MCF 10A (cell line): Measurements from ENCODE around the gene MASP1. TPM values are rescaled to one million over a fixed set of nuclear protein-coding genes. Genes with fewer than 3 reads are reported as not detected.

Source experiments
- Bru-seq: library from RNA; stranded (reverse); fragments of 400-500 nt; gene quantifications from one replicate; lab custom pipeline; 2021; lab: Mats Ljungman, UMichigan
- BruChase-seq, 2 experiments: library from RNA; stranded (reverse); fragments of 400-500 nt; gene quantifications; one replicate each; lab custom pipeline; 2021; lab: Mats Ljungman, UMichigan
- BruUV-seq: library from RNA; stranded (reverse); fragments of 400-500 nt; replicated peaks from 2 replicates; lab custom pipeline; 2021; lab: Mats Ljungman, UMichigan
- CTCF ChIA-PET: fragments of 300-600 bp; sonication (Branson Sonifier 250); formaldehyde crosslinking; extraction: SDS; loops from one replicate; lab custom pipeline; 2021; ENCODE audit warnings: antibody characterized with exemption, inconsistent platforms; lab: Yijun Ruan, JAX
- POLR2A ChIA-PET: fragments of 300-600, 350-650 bp; sonication (Branson Sonifier 250); formaldehyde crosslinking; extraction: SDS; loops from one replicate; lab custom pipeline; 2020; ENCODE audit warnings: antibody characterized with exemption, inconsistent platforms; lab: Yijun Ruan, JAX
- DNase-seq: peaks from one replicate; pipeline ENCODE4 v3.0.0-alpha.2; 2018; ENCODE audit not compliant: unreplicated experiment
- H3K27ac Mint-ChIP-seq: one replicate; pipeline ENCODE4 v1.8.0; 2022; ENCODE audit warnings: mild to moderate bottlenecking, low read depth, mixed read lengths; ENCODE audit not compliant: unreplicated experiment
- H3K27me3 Mint-ChIP-seq: one replicate; pipeline ENCODE4 v1.8.0; 2022; ENCODE audit warnings: mixed read lengths; ENCODE audit not compliant: insufficient read depth, unreplicated experiment
- H3K36me3 Mint-ChIP-seq: one replicate; pipeline ENCODE4 v1.8.0; 2022; ENCODE audit warnings: mild to moderate bottlenecking, moderate library complexity, mixed read lengths; ENCODE audit not compliant: insufficient read depth, unreplicated experiment
- H3K4me1 Mint-ChIP-seq: one replicate; pipeline ENCODE4 v1.8.0; 2022; ENCODE audit warnings: mixed read lengths; ENCODE audit not compliant: insufficient read depth, unreplicated experiment
- H3K4me3 Mint-ChIP-seq: one replicate; pipeline ENCODE4 v1.8.0; 2022; ENCODE audit warnings: mild to moderate bottlenecking, moderate library complexity, mixed read lengths; ENCODE audit not compliant: unreplicated experiment
- H3K9me3 Mint-ChIP-seq: one replicate; pipeline ENCODE4 v1.8.0; 2022; ENCODE audit warnings: mixed read lengths; ENCODE audit not compliant: unreplicated experiment
- CTCF ChIP-seq: fragments of 200-600 bp; IDR thresholded peaks from one replicate; pipeline ENCODE4 v1.8.0; 2022; ENCODE audit warnings: antibody characterized with exemption, mild to moderate bottlenecking; ENCODE audit not compliant: unreplicated experiment
- intact Hi-C: fragments of 100-400 bp; cut with micrococcal nuclease; formaldehyde crosslinking; loops from 2 replicates; pipeline ENCODE4 v1.14.1; 2022
- long read RNA-seq: library from polyadenylated mRNA; stranded (forward); transcript quantifications from one replicate; pipeline ENCODE4 v2.0.0, GENCODE V29; 2022
- total RNA-seq: library from RNA; stranded (reverse); gene quantifications from 2 replicates; pipeline ENCODE4 v1.2.3, GENCODE V29; 2022

MASP1 gene, protein sequence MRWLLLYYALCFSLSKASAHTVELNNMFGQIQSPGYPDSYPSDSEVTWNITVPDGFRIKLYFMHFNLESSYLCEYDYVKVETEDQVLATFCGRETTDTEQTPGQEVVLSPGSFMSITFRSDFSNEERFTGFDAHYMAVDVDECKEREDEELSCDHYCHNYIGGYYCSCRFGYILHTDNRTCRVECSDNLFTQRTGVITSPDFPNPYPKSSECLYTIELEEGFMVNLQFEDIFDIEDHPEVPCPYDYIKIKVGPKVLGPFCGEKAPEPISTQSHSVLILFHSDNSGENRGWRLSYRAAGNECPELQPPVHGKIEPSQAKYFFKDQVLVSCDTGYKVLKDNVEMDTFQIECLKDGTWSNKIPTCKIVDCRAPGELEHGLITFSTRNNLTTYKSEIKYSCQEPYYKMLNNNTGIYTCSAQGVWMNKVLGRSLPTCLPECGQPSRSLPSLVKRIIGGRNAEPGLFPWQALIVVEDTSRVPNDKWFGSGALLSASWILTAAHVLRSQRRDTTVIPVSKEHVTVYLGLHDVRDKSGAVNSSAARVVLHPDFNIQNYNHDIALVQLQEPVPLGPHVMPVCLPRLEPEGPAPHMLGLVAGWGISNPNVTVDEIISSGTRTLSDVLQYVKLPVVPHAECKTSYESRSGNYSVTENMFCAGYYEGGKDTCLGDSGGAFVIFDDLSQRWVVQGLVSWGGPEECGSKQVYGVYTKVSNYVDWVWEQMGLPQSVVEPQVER
- total RNA-seq (not detected in 2 replicates), Bru-seq, nascent RNA (percentile 6 among the genes with signal in this experiment), BruChase-seq, experiment 1, labeled RNA remaining after a 6-hour chase (percentile 3 among the genes with signal in this experiment), BruChase-seq, experiment 2, labeled RNA remaining after a 2-hour chase (percentile 1 among the genes with signal in this experiment)
- long read RNA-seq: 0 reads

DNA sequence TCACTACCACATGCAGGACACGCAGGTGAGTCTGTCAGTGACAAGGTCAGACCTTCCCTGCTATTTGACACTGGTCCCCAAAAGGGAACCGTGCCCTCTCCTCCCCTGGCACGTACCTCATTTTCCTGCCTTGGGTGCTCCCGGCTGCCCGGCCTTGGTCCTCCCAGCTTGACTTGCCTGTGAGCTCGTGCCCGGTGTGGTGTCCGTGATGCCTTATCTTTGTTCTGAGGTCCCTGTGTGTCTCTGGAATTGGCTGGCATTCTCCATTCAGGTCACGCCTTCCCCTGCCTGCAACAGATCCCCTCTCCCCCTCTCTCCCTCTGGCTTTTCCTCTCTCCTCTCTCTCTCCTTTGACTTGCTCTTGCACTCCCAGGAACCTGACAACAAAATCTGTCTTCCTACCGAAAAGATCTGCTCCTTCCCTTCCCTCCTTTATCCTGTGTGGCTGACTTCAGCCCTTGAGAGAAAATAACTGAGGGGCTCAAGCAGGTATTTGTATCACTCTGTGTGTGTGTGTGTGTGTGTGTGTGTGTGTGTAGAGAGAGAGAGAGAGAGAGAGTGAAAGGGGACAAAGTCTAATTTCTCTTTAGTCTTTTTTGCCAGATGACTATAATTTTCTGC lies at the start of gene MASP1:
Gene MASP1, minus strand, starts transcription at position 226 of the 621 bp plus-strand sequence. Its CDS starts 105 bp downstream, at position 121.
- ChIA-PET CTCF (interaction anchor here (0.6 kb wide), 2 partner anchors 69 to 406 kb away, joined by 4 read pairs; no protein-coding TSS in a partner anchor), POLR2A (interaction anchor here (0.8 kb wide), 1 partner anchor 13 kb away, joined by 3 read pairs; no protein-coding TSS in a partner anchor)
- Mint-ChIP-seq H3K27ac (peak within 1 kb of the TSS; percentile 58), H3K4me3 (no peak within 1 kb of the TSS), H3K9me3 (no peaks in the 10 kb centered on the region), H3K36me3 (no peaks in the 10 kb centered on the region), H3K27me3 (peaks cover 30% of the 10 kb centered on the region), H3K4me1 (peaks cover 9% of the 10 kb centered on the region)
- no peak for TF ChIP-seq CTCF
- DNase-seq: no peak
- intact Hi-C loops: no loop called here
- BruUV-seq: no TSS peak

- CTCF ChIA-PET: interaction anchor here (2.5 kb wide), 1 partner anchor 21 kb away, joined by 13 read pairs; no protein-coding TSS in a partner anchor
- no peaks in the 10 kb centered on the region for H3K4me1 Mint-ChIP-seq
- DNase-seq: no peak
- no peak overlapping the region for H3K4me3 Mint-ChIP-seq
- no peak for TF ChIP-seq CTCF
- no peaks in the 10 kb centered on the region for H3K36me3 Mint-ChIP-seq
- peaks cover 93% of the 10 kb centered on the region for H3K27me3 Mint-ChIP-seq
- POLR2A ChIA-PET: no interaction called here
- BruUV-seq: no TSS peak
- no peak overlapping the region for H3K27ac Mint-ChIP-seq
- intact Hi-C loops: no loop called here
- no peaks in the 10 kb centered on the region for H3K9me3 Mint-ChIP-seq
Measured at GRCh38 chr3:187340578-187340977, 49.0 kb upstream of the MASP1 start.

DNA sequence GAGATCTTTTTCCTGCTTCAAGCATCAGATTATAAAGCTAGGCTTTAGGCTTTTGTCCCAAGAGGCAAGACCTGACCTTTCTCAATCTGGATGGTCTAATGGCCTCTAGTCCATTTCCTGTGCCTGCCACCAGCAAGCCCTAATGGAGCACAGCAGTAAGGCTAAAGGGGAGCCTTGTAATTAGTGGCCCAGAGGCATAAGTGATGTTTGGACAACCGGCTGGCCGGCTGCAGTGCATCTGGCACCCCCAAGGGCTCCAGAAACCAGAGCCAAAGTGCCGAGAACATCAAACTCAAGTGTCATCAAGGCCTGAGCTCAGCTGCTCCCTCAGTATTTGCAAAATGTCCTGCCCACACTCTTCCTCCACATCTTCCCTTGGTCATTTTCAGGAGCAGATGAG lies 44.8 kb upstream of the MASP1 start:
- BruUV-seq: no TSS peak

More for the DNA sequence above, 44.8 kb upstream of the MASP1 start:
- Mint-ChIP-seq H3K27me3 (peaks cover 71% of the 10 kb centered on the region), H3K9me3 (no peaks in the 10 kb centered on the region), H3K36me3 (no peaks in the 10 kb centered on the region), H3K4me1 (no peaks in the 10 kb centered on the region), H3K4me3 (no peak overlapping the region), H3K27ac (no peak overlapping the region)
- no peak for DNase-seq
- ChIA-PET CTCF (interaction anchor here (1.2 to 4.2 kb wide), 2 partner anchors 17 to 18 kb away, joined by 3 to 26 read pairs; no protein-coding TSS in a partner anchor), POLR2A (no interaction called here)
- intact Hi-C loops: no loop called here
- no peak for TF ChIP-seq CTCF
